SK-N-SH (cell line): Measurements from ENCODE around the gene MLIP. TPM values are rescaled to one million over a fixed set of nuclear protein-coding genes. Genes with fewer than 3 reads are reported as not detected.

Experiments used
- CTCF ChIA-PET: fragments of 300-600, 350-600 bp; formaldehyde crosslinking; extraction: SDS; loops from one replicate; lab custom pipeline; 2021; lab: Yijun Ruan, JAX
- POLR2A ChIA-PET: fragments of 350-600 bp; sonication (Branson Sonifier 250); formaldehyde crosslinking; extraction: SDS; loops from one replicate; lab custom pipeline; 2020; ENCODE audit warnings: antibody characterized with exemption, inconsistent platforms; lab: Yijun Ruan, JAX
- DNase-seq: peaks from one replicate; pipeline ENCODE4 v3.0.0; 2012
- H2AFZ ChIP-seq: fragments of 200-600 bp; sonication (generic); 2 replicates; pipeline ENCODE4 v1.8.1; 2016; ENCODE audit warnings: antibody characterized with exemption, mild to moderate bottlenecking, low read depth
- H3F3A ChIP-seq: fragments of 200-600 bp; sonication (generic); replicated peaks from 2 replicates; pipeline ENCODE3; 2016; ENCODE audit warnings: antibody characterized with exemption, mild to moderate bottlenecking; ENCODE audit not compliant: insufficient read depth
- H3K27ac ChIP-seq, 2 experiments: fragments of 200-500 bp in 1 of 2; fragments of 200-600 bp in 1 of 2; sonication (Bioruptor generic) in 1 of 2; sonication (generic), shearing (Covaris generic) in 1 of 2; 2 replicates each; pipeline versions ENCODE4 v1.5.1 to v1.6.1; 2014 to 2016; ENCODE audit warnings: low read depth in 2 of 2, inconsistent platforms in 1 of 2, low read length in 1 of 2, mild to moderate bottlenecking in 1 of 2, mixed read lengths in 1 of 2
- H3K27me3 ChIP-seq: fragments of 200-600 bp; sonication (generic), shearing (Covaris generic); 2 replicates; pipeline ENCODE4 v1.6.1; 2016; ENCODE audit warnings: mixed run types; ENCODE audit not compliant: insufficient read depth
- H3K36me3 ChIP-seq, 2 experiments: fragments of 200-500 bp in 1 of 2; fragments of 200-600 bp in 1 of 2; sonication (Bioruptor generic) in 1 of 2; sonication (generic) in 1 of 2; replicated peaks in 1 of 2; 2 replicates each; pipeline versions ENCODE3 to v1.5.1; 2014 to 2016; ENCODE audit warnings: low read length in 1 of 2, mild to moderate bottlenecking in 1 of 2; ENCODE audit not compliant: insufficient read depth in 2 of 2, control insufficient read depth in 1 of 2
- H3K4me1 ChIP-seq, 2 experiments: fragments of 200-500 bp in 1 of 2; fragments of 200-600 bp in 1 of 2; sonication (Bioruptor generic) in 1 of 2; sonication (generic), shearing (Covaris generic) in 1 of 2; 2 replicates each; pipeline versions ENCODE4 v1.5.1 to v1.6.1; 2014 to 2016; ENCODE audit warnings: low read depth in 1 of 2, low read length in 1 of 2, mixed run types in 1 of 2; ENCODE audit not compliant: insufficient read depth in 2 of 2, control insufficient read depth in 1 of 2
- H3K4me2 ChIP-seq: fragments of 200-600 bp; sonication (generic), shearing (Covaris generic); 2 replicates; pipeline ENCODE4 v1.6.1; 2017; ENCODE audit warnings: mixed run types
- H3K4me3 ChIP-seq, 2 experiments: fragments of 200-500 bp in 1 of 2; fragments of 200-600 bp in 1 of 2; sonication (Bioruptor generic) in 1 of 2; sonication (generic), shearing (Covaris generic) in 1 of 2; 2 replicates each; pipeline versions ENCODE4 v1.5.1 to v1.8.1; 2014 to 2016; ENCODE audit warnings: low read depth in 2 of 2, inconsistent platforms in 1 of 2, low read length in 1 of 2, mild to moderate bottlenecking in 1 of 2, mixed read lengths in 1 of 2, moderate library complexity in 1 of 2
- H3K79me2 ChIP-seq: fragments of 200-600 bp; sonication (generic); 2 replicates; pipeline ENCODE4 v1.8.1; 2017; ENCODE audit warnings: mild to moderate bottlenecking; ENCODE audit not compliant: insufficient read depth
- H3K9ac ChIP-seq: fragments of 200-600 bp; sonication (generic); 2 replicates; pipeline ENCODE4 v1.6.1; 2017; ENCODE audit warnings: mixed run types
- H3K9me2 ChIP-seq: fragments of 200-600 bp; sonication (generic); 2 replicates; pipeline ENCODE4 v1.6.1; 2017; ENCODE audit warnings: mixed run types
- H3K9me3 ChIP-seq: fragments of 200-600 bp; sonication (generic); 2 replicates; pipeline ENCODE4 v1.6.1; 2017; ENCODE audit warnings: mixed run types, mild to moderate bottlenecking, moderate library complexity
- H4K20me1 ChIP-seq: fragments of 200-600 bp; sonication (generic); 2 replicates; pipeline ENCODE4 v1.6.1; 2017; ENCODE audit warnings: mild to moderate bottlenecking, mixed run types; ENCODE audit not compliant: insufficient read depth
- CHD2 ChIP-seq: fragments of 150-350 bp; IDR thresholded peaks from 2 replicates; pipeline ENCODE4 v1.6.1; 2018; ENCODE audit warnings: low read length; ENCODE audit not compliant: partially characterized antibody
- ELF1 ChIP-seq: IDR thresholded peaks from 2 replicates; pipeline ENCODE4 v1.4.0; 2012
- FOSL2 ChIP-seq: IDR thresholded peaks from 2 replicates; pipeline ENCODE4 v1.4.0; 2012; ENCODE audit warnings: low read depth, mild to moderate bottlenecking, moderate library complexity, borderline replicate concordance
- GATA2 ChIP-seq: sonication (generic); formaldehyde crosslinking; IDR thresholded peaks from 2 replicates; pipeline ENCODE4 v1.5.0; 2020; ENCODE audit warnings: mild to moderate bottlenecking, missing genetic modification reagents
- MEF2A ChIP-seq: IDR thresholded peaks from 2 replicates; pipeline ENCODE4 v1.4.0; 2012; ENCODE audit warnings: low read depth, borderline replicate concordance
- NFIC ChIP-seq: IDR thresholded peaks from 2 replicates; pipeline ENCODE4 v1.4.0; 2012; ENCODE audit warnings: borderline replicate concordance
- POLR2AphosphoS5 ChIP-seq: IDR thresholded peaks from 2 replicates; pipeline ENCODE4 v1.6.1; 2012; ENCODE audit warnings: low read depth, low read length
- RAD21 ChIP-seq: IDR thresholded peaks from 2 replicates; pipeline ENCODE4 v1.6.1; 2012; ENCODE audit warnings: mild to moderate bottlenecking, low read length
- RCOR1 ChIP-seq: fragments of 150-350 bp; IDR thresholded peaks from 2 replicates; pipeline ENCODE4 v1.6.1; 2017; ENCODE audit warnings: antibody characterized with exemption, low read length
- RXRA ChIP-seq: IDR thresholded peaks from 2 replicates; pipeline ENCODE4 v1.4.0; 2012; ENCODE audit warnings: low read depth, mild to moderate bottlenecking, borderline replicate concordance
- SIN3A ChIP-seq: IDR thresholded peaks from 2 replicates; pipeline ENCODE4 v1.6.1; 2012; ENCODE audit warnings: low read depth, mild to moderate bottlenecking, low read length, moderate library complexity, borderline replicate concordance
- SMC3 ChIP-seq: IDR thresholded peaks from 2 replicates; pipeline ENCODE4 v1.6.1; 2012; ENCODE audit warnings: low read depth, low read length, improper control_type of control experiment
- TAF1 ChIP-seq: IDR thresholded peaks from 2 replicates; pipeline ENCODE4 v1.6.1; 2012; ENCODE audit warnings: low read depth, mild to moderate bottlenecking, low read length, moderate library complexity, borderline replicate concordance
- TEAD4 ChIP-seq: IDR thresholded peaks from 2 replicates; pipeline ENCODE4 v1.4.0; 2012; ENCODE audit warnings: mild to moderate bottlenecking, borderline replicate concordance; ENCODE audit not compliant: insufficient read depth
- WGBS: methylation state at CpG from one replicate; pipeline ENCODE4 v1.1.6; 2017; ENCODE audit warnings: low lambda C conversion rate; 5-methylcytosine and 5-hydroxymethylcytosine counted together
- polyA plus RNA-seq, 3 experiments: library from polyadenylated mRNA; depleted of rRNA; stranded (reverse); fragments of >200 nt; gene quantifications; 2 replicates each; pipeline ENCODE4 v1.2.3, GENCODE V29; 2012
- TF ChIP-seq, protein P1 (sequence below): fragments of 150-350 bp; IDR thresholded peaks from 2 replicates; pipeline ENCODE4 v1.6.1; 2017; ENCODE audit warnings: antibody characterized with exemption, low read length, low read depth, borderline replicate concordance
- TF ChIP-seq, protein P2 (sequence below): IDR thresholded peaks from 2 replicates; pipeline ENCODE4 v1.4.0; 2012; ENCODE audit warnings: low read depth, borderline replicate concordance
- TF ChIP-seq, protein P3 (sequence below): fragments of 200-600 bp; sonication (generic); IDR thresholded peaks from 2 replicates; pipeline ENCODE4 v1.6.1; 2017; ENCODE audit warnings: antibody characterized with exemption, mild to moderate bottlenecking, moderate library complexity
- TF ChIP-seq, protein P4 (sequence below): fragments of 150-350 bp; IDR thresholded peaks from 2 replicates; pipeline ENCODE4 v1.6.1; 2016; ENCODE audit warnings: mild to moderate bottlenecking, low read depth, low read length

Gene MLIP
- polyA plus RNA-seq, 1 of the 3 experiments (the other 2 are of a cell fraction): not detected

DNA sequence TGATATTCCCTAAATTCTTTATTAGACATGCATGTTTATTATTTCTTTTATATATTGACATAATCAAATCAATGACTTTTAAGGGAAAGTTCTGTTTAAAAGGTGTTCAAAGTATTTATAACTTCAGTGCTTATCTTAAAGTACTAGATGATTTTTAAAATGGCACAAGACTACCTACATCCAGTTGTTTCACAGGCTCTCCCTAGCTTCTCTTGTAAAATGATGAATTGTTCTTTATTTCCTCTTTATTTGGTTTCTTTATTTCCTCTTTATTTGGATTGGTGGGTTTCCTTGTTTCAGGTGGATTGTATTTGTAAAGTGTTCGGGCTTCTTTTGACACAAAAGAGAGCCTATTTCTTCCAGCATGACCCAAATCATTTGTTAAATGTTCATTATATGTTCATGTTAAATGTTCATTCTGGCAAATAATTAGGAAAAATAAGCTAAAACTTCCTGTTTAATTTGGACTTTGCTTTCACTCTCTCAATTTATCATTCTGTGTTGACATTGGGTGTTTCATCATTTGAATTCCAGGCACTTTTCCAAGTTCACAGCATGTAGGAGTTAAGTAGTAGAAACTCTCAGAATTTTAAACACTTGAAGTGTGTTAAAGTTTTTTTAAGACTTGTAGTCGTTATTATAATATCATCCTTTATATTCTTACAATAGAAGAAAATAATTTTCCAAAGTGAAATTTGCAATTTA, 24.6 kb downstream of the MLIP start:
- POLR2A ChIA-PET: no interaction called here
- Histone ChIP-seq H3K4me1 (peaks cover 0 to 5% of the 10 kb centered on the region in 2 experiments; a peak in 1 of 4 replicates), H3K9me2 (no peaks in the 10 kb centered on the region), H3K36me3 (no peaks in the 10 kb centered on the region), H3K27me3 (peaks cover 17% of the 10 kb centered on the region; the same call in 1 of the 2 replicates), H2AFZ (no peak overlapping the region), H3K4me2 (no peak overlapping the region), H3K4me3 (no peak overlapping the region), H3K9ac (no peak overlapping the region), H3K27ac (no peak overlapping the region), H4K20me1 (no peaks in the 10 kb centered on the region), H3F3A (no peaks in the 10 kb centered on the region), H3K79me2 (no peaks in the 10 kb centered on the region), H3K9me3 (no peaks in the 10 kb centered on the region)
- CTCF ChIA-PET: no interaction called here
- 1% methylated on average over 2 of the region's 2 CpGs for WGBS
- TF ChIP-seq CHD2 (no peak), MEF2A (no peak)
- TF ChIP-seq, protein P1, sequence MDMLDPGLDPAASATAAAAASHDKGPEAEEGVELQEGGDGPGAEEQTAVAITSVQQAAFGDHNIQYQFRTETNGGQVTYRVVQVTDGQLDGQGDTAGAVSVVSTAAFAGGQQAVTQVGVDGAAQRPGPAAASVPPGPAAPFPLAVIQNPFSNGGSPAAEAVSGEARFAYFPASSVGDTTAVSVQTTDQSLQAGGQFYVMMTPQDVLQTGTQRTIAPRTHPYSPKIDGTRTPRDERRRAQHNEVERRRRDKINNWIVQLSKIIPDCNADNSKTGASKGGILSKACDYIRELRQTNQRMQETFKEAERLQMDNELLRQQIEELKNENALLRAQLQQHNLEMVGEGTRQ: no peak
- TF ChIP-seq, protein P2, sequence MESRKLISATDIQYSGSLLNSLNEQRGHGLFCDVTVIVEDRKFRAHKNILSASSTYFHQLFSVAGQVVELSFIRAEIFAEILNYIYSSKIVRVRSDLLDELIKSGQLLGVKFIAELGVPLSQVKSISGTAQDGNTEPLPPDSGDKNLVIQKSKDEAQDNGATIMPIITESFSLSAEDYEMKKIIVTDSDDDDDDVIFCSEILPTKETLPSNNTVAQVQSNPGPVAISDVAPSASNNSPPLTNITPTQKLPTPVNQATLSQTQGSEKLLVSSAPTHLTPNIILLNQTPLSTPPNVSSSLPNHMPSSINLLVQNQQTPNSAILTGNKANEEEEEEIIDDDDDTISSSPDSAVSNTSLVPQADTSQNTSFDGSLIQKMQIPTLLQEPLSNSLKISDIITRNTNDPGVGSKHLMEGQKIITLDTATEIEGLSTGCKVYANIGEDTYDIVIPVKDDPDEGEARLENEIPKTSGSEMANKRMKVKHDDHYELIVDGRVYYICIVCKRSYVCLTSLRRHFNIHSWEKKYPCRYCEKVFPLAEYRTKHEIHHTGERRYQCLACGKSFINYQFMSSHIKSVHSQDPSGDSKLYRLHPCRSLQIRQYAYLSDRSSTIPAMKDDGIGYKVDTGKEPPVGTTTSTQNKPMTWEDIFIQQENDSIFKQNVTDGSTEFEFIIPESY: no peak
- DNase-seq: no peak

DNA sequence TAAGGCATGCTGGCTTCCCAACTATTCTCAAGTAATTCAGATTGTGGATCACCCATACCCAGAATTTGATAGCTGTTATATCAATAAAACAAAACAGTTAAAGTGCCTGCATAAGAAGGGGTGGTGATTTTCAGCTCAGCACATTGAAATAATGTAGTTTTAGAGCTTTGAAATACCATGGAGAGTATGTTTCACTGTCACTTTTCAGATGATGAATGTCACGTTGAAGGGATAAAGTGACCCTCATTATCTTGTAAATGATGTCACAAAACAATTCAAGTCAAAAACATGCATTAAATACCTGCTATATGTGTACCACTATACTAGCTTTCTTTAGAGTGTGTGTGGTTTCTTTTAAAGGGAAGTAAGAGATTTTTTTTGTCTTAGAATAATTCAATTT, 27.6 kb downstream of the MLIP start:
- Histone ChIP-seq H2AFZ (no peak overlapping the region), H3K27ac (no peak overlapping the region), H3K4me2 (no peak overlapping the region), H3K9me2 (no peaks in the 10 kb centered on the region), H3K9me3 (no peaks in the 10 kb centered on the region), H3K36me3 (no peaks in the 10 kb centered on the region), H3K4me3 (no peak overlapping the region), H3K4me1 (peaks cover 0 to 5% of the 10 kb centered on the region in 2 experiments; a peak in 1 of 4 replicates), H3K27me3 (peaks cover 17% of the 10 kb centered on the region; the same call in 1 of the 2 replicates), H3K79me2 (no peaks in the 10 kb centered on the region), H4K20me1 (no peaks in the 10 kb centered on the region), H3K9ac (no peak overlapping the region), H3F3A (no peaks in the 10 kb centered on the region)
- POLR2A ChIA-PET: no interaction called here
- no peak for DNase-seq
- no peak for TF ChIP-seq NFIC
- TF ChIP-seq TAF1: no peak
- no peak for TF ChIP-seq POLR2AphosphoS5
- no peak for TF ChIP-seq RAD21
- no peak for TF ChIP-seq TEAD4
- TF ChIP-seq, protein P3, sequence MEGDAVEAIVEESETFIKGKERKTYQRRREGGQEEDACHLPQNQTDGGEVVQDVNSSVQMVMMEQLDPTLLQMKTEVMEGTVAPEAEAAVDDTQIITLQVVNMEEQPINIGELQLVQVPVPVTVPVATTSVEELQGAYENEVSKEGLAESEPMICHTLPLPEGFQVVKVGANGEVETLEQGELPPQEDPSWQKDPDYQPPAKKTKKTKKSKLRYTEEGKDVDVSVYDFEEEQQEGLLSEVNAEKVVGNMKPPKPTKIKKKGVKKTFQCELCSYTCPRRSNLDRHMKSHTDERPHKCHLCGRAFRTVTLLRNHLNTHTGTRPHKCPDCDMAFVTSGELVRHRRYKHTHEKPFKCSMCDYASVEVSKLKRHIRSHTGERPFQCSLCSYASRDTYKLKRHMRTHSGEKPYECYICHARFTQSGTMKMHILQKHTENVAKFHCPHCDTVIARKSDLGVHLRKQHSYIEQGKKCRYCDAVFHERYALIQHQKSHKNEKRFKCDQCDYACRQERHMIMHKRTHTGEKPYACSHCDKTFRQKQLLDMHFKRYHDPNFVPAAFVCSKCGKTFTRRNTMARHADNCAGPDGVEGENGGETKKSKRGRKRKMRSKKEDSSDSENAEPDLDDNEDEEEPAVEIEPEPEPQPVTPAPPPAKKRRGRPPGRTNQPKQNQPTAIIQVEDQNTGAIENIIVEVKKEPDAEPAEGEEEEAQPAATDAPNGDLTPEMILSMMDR: no peak
- TF ChIP-seq CHD2: no peak
- TF ChIP-seq, protein P4, sequence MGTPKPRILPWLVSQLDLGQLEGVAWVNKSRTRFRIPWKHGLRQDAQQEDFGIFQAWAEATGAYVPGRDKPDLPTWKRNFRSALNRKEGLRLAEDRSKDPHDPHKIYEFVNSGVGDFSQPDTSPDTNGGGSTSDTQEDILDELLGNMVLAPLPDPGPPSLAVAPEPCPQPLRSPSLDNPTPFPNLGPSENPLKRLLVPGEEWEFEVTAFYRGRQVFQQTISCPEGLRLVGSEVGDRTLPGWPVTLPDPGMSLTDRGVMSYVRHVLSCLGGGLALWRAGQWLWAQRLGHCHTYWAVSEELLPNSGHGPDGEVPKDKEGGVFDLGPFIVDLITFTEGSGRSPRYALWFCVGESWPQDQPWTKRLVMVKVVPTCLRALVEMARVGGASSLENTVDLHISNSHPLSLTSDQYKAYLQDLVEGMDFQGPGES: no peak
- TF ChIP-seq GATA2 (CRISPR knock-in tag): no peak
- no peak for TF ChIP-seq RCOR1
- TF ChIP-seq RXRA: no peak
- TF ChIP-seq SMC3: no peak
- TF ChIP-seq, protein P2: no peak
- TF ChIP-seq FOSL2: no peak
- TF ChIP-seq SIN3A: no peak
- TF ChIP-seq ELF1: no peak
- CTCF ChIA-PET: interaction anchor here (0.7 kb wide), 1 partner anchor 24 kb away, joined by 3 read pairs; no protein-coding TSS in a partner anchor
- WGBS: 4% methylated on average over 1 of the region's 1 CpG
